Activated CD4-positive, alpha-beta T cell treated with anti-CD3 and anti-CD28 coated beads, Interleukin-2, amount 50 U/mL, for 16 hours (primary cell): ENCODE data around the gene RTL3.

Experiments used
- DNase-seq: peaks from one replicate; pipeline ENCODE4 v3.0.0-alpha.2; 2020

The RTL3 gene

GRCh38 chrX:78614264-78614663 lies 44.9 kb downstream of the RTL3 start:
- no peak for DNase-seq
